Neural progenitor cell (in vitro differentiated cells): ENCODE measurements around the gene FER1L5.

Experiments
- CTCF ChIP-seq: fragments of 200-600 bp; sonication (generic); IDR thresholded peaks from 2 replicates; pipeline ENCODE4 v1.5.1; 2017; ENCODE audit warnings: antibody characterized with exemption, mild to moderate bottlenecking
- EZH2 ChIP-seq: fragments of 200-600 bp; sonication (generic); IDR thresholded peaks from 2 replicates; pipeline ENCODE4 v1.6.1; 2017; ENCODE audit warnings: antibody characterized with exemption, mild to moderate bottlenecking, moderate library complexity
- EZH2phosphoT487 ChIP-seq: fragments of 200-600 bp; sonication (generic); IDR thresholded peaks from 2 replicates; pipeline ENCODE4 v1.6.1; 2017; ENCODE audit warnings: antibody characterized with exemption

GRCh38 chr2:96665083-96665569, 22.6 kb downstream of the FER1L5 start:
- TF ChIP-seq EZH2: no peak
- TF ChIP-seq CTCF: no peak
- TF ChIP-seq EZH2phosphoT487: no peak
